DMS79 treated with DMSO at 0.1 percent for 48 hours (cell line): ENCODE data around the gene DISC1.
"Not testable (repeated sequence)": the region's sequence is repeated elsewhere in the genome, so short reads cannot be mapped to it uniquely, and the experiment has no call there.

Source experiments
- DNase-seq: peaks from one replicate; lab custom pipeline; 2025; lab: John Stamatoyannopoulos, UW

DISC1 gene

DNA sequence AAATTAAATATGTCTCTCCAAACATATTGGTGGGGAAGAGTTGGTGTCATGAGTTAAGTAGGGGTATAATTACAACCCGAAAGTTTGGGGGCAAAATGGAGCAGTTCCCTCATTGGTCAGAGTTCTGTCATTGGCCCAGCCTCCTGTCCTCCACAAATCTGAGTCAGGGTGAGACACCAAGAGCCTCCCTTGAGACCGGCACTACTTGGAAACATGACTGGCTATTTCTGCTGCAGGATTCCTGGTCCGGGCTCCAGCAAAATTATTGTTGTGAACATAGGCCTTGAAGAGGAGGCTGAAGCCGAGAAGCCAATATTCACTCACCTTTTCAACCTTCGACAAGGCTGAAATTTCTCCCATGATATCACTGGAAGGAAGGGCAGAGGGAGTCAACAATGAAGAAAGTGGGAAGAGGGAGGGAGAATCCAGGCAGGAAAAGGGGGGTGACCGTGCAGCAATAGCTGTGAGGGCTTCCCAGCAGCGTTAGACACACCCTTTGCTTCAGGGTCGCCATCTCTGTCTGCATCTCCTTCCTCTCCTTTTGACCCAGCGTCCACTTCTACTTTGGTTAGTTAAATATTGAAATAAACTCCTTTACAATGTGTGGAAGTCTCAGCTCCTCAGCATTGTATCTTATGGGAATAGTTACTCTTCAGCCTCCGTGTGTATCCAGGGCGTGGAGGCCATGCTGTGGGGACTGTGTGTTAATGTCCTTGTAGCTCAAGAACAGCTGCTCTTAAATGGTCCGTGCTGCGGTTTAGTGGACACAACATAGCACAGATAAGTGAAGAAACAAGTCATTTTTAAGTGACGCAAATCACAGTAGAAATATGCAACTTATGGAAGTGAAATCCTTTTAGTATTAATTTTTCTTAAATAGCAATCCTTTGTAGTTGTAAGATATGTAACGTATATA lies 307.4 kb downstream of the DISC1 start:
- DNase-seq, result no peak

GRCh38 chr1:231934797-231935196 lies 308.2 kb downstream of the DISC1 start:
- peak; percentile 87 for DNase-seq

GRCh38 chr1:231935856-231936255 lies 309.3 kb downstream of the DISC1 start:
- no peak for DNase-seq

DNA sequence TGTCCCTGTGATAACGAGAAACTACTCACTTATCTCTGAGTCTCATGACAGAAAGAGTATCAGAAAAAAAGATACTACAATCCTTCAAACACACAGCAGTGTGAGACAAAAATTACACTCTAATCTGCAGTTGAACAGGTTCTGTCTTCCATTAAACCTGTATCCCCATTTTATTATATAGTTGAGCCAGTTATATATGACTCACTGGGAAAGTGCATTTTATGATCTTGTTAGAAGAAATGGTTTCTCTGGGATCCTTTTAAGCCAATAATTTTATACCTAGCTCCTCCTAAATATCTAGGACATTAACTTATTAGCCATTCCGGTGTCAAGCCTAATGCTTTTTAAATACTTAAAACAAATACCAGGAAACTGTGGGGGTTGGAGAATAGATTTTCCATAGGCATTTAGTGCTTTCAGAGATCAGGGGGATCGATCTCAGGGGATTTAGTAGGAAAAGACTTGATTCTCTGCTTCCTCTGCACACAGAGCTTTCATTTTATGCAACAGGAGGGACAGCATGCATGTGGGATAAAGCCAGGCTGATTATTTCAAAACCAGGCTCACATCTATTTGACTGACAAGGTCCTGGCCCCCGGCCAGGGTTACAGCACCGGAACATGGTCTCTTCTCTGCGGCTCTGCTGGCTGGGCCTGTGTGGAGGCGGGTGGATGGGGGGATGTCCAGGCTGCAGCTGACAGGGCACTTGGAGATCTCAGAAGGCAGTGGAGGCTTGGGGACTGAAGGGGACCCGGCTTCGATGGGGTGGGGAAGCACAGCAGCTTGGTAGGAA lies 310.6 kb downstream of the DISC1 start:
- peak; percentile 66 for DNase-seq

DNA sequence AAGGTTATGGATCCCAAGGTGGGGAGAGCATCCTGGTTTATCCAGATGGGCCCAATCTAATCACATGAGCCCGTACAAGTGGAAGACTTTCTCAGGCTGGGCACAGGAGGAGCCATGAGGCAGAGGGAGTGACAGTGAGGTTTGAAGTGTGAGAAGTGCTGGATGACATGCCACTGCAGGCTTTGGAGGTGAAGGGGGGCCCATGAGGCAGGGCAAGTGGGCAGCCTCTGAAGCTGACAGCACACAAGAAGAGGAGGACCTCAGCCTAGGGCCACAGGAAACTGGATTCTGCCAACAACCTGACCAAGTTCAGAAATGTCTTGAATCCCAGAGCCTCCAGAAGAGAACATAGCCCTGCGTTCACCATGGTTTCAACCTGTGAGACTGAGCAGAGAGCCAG lies 311.6 kb downstream of the DISC1 start:
- no peak for DNase-seq

GRCh38 chr1:231938711-231939110 lies 312.1 kb downstream of the DISC1 start:
- no peak for DNase-seq

GRCh38 chr1:231939118-231939517 lies 312.5 kb downstream of the DISC1 start:
- DNase-seq, result no peak

GRCh38 chr1:231940116-231940515 lies 313.5 kb downstream of the DISC1 start:
- DNase-seq, result peak; percentile 94

DNA sequence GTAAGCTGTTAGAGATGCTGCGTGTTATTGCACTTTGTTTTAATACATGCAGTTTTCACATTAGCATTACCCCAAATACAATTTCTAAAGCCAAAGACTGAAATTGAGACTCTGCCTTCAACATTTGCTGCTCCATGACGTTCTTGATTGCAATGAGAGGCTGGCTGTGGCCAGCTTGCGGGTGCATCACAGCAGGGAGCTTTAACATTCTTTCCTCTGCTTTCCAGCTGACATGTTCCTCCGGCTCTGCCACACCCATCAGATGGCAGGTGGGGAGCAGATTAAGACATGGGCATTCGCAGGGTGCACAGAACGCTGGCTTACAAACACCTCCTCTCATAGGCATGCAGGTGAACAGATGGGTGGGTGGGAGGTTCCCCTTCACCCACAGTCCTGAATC lies 314.1 kb downstream of the DISC1 start:
- DNase-seq, result peak; percentile 89

GRCh38 chr1:231943084-231943483 lies 316.5 kb downstream of the DISC1 start:
- no peak for DNase-seq

- not testable (repeated sequence) for DNase-seq
These were observed 321.5 kb downstream of the DISC1 start for GRCh38 chr1:231948102-231948501.

DNA sequence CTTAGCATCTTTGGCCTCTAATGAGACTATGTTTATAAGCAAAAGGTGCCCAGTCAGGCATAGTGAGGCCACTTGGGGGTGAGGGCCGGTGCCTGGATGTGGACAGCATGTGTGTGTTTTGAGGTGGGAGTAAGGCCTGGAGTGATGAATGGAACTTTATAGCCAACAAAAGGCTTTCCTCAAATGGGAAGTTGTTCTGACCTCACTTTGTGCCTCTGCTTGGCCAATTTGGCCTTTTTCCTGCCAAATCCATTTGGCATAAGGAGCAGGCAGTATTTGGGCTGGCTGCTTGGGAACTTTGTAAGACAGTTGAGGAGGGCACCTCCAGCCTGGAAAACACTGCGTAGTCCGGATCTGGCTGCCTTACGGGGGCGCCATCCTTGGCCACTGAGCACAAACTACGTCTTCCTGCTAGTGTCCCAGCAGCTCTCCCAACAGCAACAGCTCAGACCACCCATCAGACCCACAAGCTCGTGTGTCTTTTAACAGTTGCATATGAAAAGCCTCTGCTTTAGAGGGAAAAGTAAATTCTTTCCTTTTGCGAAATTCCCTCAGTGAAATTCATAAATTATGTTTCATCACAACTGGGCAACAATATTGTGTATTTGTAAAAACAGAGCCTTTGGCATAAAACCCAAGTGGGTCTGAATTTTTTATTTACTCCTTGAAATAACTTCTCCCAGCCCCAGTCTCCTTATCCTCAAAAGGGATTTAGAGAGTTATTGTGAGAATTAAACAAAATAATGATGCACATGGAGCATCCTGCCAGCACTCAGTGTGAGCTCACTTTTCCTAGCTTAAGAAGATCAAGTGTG lies 322.9 kb downstream of the DISC1 start:
- no peak for DNase-seq

DNA sequence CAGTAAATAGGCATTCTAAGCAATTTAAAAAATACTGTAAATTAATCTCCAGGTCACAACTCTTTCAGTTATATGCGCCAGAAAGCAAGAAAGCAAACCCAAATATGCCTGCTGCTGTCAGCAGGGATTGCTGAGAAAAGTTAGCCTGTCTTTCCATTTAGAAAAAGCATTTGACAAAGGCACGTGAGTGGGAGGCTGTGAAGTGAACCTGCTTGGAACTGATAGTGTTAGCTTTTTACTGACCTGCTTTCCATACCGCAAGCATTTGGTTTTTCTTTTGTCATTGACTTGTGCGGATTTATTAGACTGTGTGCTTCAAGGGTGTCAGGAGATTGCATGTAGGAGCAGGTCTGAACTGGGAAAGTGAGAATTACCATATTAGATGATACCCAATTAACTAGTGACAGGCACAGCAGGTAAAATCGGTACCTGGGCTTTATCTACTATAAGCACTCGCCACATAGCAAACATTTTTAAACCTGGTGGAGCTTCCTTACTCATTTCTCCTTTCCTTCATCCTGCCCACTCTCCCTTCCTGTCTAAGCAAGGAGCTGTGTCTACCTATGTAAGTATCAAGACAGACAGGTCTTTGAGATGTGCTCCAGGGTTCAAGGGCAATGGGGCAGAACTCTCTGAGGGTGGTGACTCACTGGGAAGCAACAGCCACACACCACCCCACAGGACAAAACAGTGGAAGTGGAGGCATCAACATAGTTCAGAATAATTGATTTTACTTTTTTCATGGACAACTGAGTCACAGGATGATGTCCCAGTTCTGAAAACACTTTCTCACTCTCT lies 323.9 kb downstream of the DISC1 start:
- DNase-seq, result no peak

- no peak for DNase-seq
These were observed 324.8 kb downstream of the DISC1 start for GRCh38 chr1:231951374-231951773.

DNA sequence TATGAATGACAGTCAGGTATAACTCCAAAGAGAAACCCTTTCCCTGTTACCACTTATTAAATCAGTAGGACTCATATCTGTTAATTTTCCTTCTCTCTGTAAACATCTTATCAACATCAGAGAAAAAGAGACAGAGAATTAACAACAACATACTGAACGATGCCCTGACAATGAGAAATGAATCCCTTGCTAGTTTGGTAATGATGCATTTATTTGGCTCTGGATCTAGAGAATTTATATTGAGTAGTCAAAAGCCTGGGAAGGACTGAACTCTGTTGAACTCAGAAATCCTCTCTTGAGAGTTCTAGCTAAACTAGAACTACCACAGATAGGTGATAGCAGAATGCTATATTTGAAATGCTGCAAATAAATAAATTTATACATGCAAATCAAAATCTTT lies 325.6 kb downstream of the DISC1 start:
- DNase-seq, result no peak

- DNase-seq, result no peak
These were observed 327.1 kb downstream of the DISC1 start for GRCh38 chr1:231953660-231954059.

- no peak for DNase-seq
These were observed 328.2 kb downstream of the DISC1 start for GRCh38 chr1:231954751-231955150.

DNA sequence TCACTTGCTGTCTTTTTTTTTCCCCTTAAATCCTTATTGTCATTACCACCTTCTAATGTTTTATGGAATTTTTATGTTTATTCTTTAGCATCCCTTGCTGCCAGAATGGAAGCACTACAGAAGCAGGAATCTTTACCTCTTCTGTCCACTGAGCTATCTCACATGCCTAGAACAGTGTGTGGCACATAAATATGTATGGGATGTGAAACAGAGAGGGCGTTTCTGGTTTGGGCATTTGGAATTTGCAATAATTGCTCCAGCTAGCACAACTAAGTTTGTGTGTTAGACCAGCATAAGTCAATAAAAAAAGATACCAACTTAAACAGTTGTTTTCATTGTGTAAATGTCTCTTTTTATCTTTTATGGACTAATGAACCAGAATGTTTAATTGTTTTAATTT lies 330.8 kb downstream of the DISC1 start:
- no peak for DNase-seq

- DNase-seq, result no peak
These were observed 331.9 kb downstream of the DISC1 start for GRCh38 chr1:231958448-231958847.

DNA sequence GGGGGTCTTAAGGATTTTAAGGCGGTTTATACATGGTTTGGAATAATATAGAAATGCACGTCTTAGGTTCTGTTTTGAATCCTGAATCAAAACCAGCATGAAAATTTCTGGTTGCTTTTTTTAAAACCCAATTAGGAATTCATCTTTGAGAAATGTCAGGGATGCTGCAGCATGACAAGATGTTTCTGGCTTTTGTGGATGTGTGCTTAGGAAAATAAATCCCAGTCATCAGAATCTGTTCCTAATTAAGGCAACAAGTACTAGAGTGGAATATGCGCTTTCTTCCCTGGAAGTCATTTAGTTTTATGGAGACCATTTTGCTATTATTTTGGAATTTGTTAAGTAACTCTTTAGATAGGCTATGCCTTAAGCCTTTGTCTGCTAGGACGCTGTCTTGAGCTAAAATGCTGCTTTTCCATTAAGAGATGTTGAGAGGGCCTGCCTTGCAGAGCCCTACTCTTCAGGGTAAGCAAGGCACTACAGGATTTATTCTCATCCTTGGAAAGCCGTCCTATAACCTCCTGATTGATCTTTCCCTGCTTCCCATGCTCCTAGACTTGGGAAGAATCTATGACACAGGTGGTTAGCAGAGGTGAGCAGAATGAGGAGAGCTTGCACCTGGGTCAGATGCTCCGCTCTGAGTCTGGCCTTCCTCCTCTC lies 332.8 kb downstream of the DISC1 start:
- DNase-seq, result no peak

- not testable (repeated sequence) for DNase-seq
These were observed 335.2 kb downstream of the DISC1 start for GRCh38 chr1:231961801-231962200.
